ENCODE measurements around the gene OR2S2. TPM values are rescaled to one million over a fixed set of nuclear protein-coding genes. Genes with fewer than 3 reads are reported as not detected.
A peak's percentile ranks its signal among the peaks of the same experiment; 100 is the strongest.

The OR2S2 gene
- total RNA-seq, 1 donor = not detected

DNA sequence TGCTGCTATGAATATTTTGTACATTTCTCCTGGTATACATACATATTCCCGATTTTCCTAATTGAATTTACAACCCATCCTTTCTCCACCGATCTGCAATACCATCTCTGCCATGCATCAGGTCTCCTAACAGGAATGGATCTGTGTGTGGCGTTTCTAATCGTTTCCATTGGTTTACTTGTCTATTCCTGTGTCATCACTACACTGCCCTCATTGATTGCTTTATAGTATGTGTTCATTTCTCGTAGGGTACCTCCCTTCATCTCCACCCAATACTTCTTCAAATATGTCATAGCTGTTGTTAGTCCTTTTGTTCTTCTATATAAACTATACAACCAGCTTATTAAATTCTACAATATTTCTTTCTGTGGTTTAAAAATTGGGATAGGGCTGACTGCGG lies 7.1 kb upstream of the OR2S2 start:
- no peak for TF ChIP-seq CTCF (IDR thresholded peaks at IDR 0.05; ENCODE audit: insufficient read depth, low read length)
- no peak for DNase-seq (ENCODE audit: low read depth)
- no peak overlapping the region for H3K4me3 ChIP-seq (ENCODE audit: low read depth, low read length)

DNA sequence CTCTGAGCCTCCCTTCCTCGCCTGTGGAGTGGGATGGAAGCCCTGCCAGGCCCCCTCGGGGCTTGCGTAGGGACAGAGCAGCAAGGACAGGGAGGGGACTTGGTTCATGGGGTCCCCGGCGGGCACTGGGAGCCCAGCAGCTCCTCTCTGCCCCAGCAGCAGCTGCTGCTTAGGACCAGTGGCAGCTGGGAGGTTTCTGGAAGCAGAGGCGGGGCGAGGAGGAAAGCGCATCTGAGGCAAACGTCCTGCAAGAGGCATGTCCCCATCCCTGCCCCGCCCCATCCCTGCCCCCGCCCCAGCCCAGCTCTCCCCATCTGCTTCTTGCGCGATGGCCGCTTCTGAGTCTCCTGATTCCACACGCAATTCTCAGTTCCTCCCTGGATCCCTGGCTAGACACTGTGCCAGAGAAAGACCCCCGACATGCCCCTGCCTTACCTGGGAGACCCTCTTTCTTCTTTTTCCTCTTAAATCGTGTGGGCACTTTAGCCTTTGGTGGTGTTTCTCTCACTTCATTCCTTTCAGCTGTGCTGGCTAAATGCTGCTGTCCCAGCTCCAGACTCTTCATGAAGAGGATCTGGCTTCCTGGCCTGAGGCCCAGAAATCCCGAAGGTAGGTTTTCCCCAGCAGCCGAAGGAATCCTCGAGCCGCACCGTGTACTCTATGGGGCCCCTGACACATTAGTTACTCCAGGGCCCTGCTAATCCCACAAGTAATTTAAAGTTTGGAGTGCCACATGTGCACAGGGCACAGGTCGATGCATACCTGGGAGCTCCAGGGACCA lies 4.4 kb upstream of the OR2S2 start:
- peak overlapping the region; percentile 28 for H3K4me3 ChIP-seq (ENCODE audit: low read depth, low read length)
- peak; percentile 78 for DNase-seq (ENCODE audit: low read depth)
- TF ChIP-seq CTCF (IDR thresholded peaks at IDR 0.05; ENCODE audit: insufficient read depth, low read length) = no peak

DNA sequence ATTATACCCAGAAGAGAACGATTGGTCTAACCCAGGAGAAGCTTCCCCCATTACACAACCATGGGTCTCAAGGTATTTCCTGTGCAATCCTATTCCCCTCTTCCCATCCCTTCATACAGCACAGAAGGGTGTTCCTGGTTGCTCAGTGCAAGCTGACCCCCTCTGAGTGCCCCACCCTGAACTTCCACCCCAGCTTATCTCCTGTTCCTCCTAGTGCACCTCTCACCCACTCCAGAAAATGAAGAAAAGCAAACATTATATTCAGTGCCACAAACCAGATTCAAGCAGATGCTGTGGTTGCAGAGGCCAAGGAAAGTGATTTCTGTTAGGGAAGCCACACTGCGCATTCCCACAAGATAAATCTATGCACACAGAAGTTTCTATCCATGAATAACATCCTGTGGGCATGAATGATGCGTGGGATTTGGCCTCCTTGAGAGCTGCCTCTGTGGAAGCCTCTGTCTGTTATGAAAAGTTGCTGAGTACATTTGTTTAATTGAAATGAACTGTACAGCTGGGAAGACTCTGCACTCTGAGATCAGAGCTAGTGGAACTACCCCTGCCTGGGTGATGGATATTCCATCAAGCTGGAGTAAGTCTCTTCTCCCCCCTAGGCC lies 2.2 kb upstream of the OR2S2 start:
- DNase-seq (ENCODE audit: low read depth) = peak; percentile 51
- H3K4me3 ChIP-seq (ENCODE audit: low read depth, low read length) = no peak overlapping the region
- no peak for TF ChIP-seq CTCF (IDR thresholded peaks at IDR 0.05; ENCODE audit: insufficient read depth, low read length)

GRCh38 chr9:35956651-35957050 lies 1.3 kb downstream of the OR2S2 start:
- no peak for DNase-seq (ENCODE audit: low read depth)
- no peak for TF ChIP-seq CTCF (IDR thresholded peaks at IDR 0.05; ENCODE audit: insufficient read depth, low read length)
- no peak overlapping the region for H3K4me3 ChIP-seq (ENCODE audit: low read depth, low read length)

GRCh38 chr9:35954942-35955546 lies 2.9 kb downstream of the OR2S2 start:
- peak; percentile 87 for TF ChIP-seq CTCF (IDR thresholded peaks at IDR 0.05; ENCODE audit: insufficient read depth, low read length)
- H3K4me3 ChIP-seq (ENCODE audit: low read depth, low read length) = no peak overlapping the region
- DNase-seq (ENCODE audit: low read depth) = peak; percentile 92

- H3K4me3 ChIP-seq (ENCODE audit: low read depth, low read length) = no peak overlapping the region
- no peak for TF ChIP-seq CTCF (IDR thresholded peaks at IDR 0.05; ENCODE audit: insufficient read depth, low read length)
- DNase-seq (ENCODE audit: low read depth) = no peak
Measured at GRCh38 chr9:35952526-35953191, 5.3 kb downstream of the OR2S2 start.
